HUES6 (cell line): ENCODE measurements around the gene FRRS1.

Source experiments
- H3K27ac ChIP-seq: 2 replicates; pipeline ENCODE4 v1.7.0; 2013; ENCODE audit warnings: low read depth, mild to moderate bottlenecking, low read length, inconsistent platforms
- H3K27me3 ChIP-seq: 2 replicates; pipeline ENCODE4 v1.6.1; 2013; ENCODE audit warnings: low read length; ENCODE audit not compliant: control insufficient read depth, insufficient read depth
- H3K36me3 ChIP-seq: 2 replicates; pipeline ENCODE4 v1.6.1; 2013; ENCODE audit warnings: low read length; ENCODE audit not compliant: control insufficient read depth, insufficient read depth
- H3K4me1 ChIP-seq: 2 replicates; pipeline ENCODE4 v1.6.1; 2013; ENCODE audit warnings: low read length; ENCODE audit not compliant: control insufficient read depth, insufficient read depth
- H3K4me3 ChIP-seq: 2 replicates; pipeline ENCODE4 v1.5.1; 2013; ENCODE audit warnings: low read depth, low read length
- H3K9ac ChIP-seq: one replicate; pipeline ENCODE4 v1.6.1; 2013; ENCODE audit warnings: mild to moderate bottlenecking, low read length
- H3K9me3 ChIP-seq: 2 replicates; pipeline ENCODE4 v1.6.1; 2013; ENCODE audit warnings: low read depth, low read length; ENCODE audit not compliant: control insufficient read depth, insufficient read depth

FRRS1 gene

GRCh38 chr1:99786751-99787501, 20.5 kb upstream of the FRRS1 start:
- Histone ChIP-seq H3K27ac (no peak overlapping the region), H3K4me3 (no peak overlapping the region), H3K36me3 (no peaks in the 10 kb centered on the region), H3K9ac (no peak overlapping the region), H3K27me3 (no peaks in the 10 kb centered on the region), H3K4me1 (no peaks in the 10 kb centered on the region), H3K9me3 (no peaks in the 10 kb centered on the region)

GRCh38 chr1:99784809-99785255, 18.4 kb upstream of the FRRS1 start:
- Histone ChIP-seq H3K9me3 (no peaks in the 10 kb centered on the region), H3K36me3 (no peaks in the 10 kb centered on the region), H3K4me3 (no peak overlapping the region), H3K9ac (no peak overlapping the region), H3K27ac (no peak overlapping the region), H3K27me3 (no peaks in the 10 kb centered on the region), H3K4me1 (no peaks in the 10 kb centered on the region)

GRCh38 chr1:99784143-99784542, 17.7 kb upstream of the FRRS1 start:
- Histone ChIP-seq H3K4me1 (no peaks in the 10 kb centered on the region), H3K27ac (no peak overlapping the region), H3K36me3 (no peaks in the 10 kb centered on the region), H3K9ac (no peak overlapping the region), H3K27me3 (no peaks in the 10 kb centered on the region), H3K9me3 (no peaks in the 10 kb centered on the region), H3K4me3 (no peak overlapping the region)

GRCh38 chr1:99782920-99783319, 16.5 kb upstream of the FRRS1 start:
- H3K9ac ChIP-seq: no peak overlapping the region
- H3K27me3 ChIP-seq: no peaks in the 10 kb centered on the region
- no peaks in the 10 kb centered on the region for H3K9me3 ChIP-seq
- no peaks in the 10 kb centered on the region for H3K36me3 ChIP-seq
- no peak overlapping the region for H3K27ac ChIP-seq
- H3K4me1 ChIP-seq: no peaks in the 10 kb centered on the region
- H3K4me3 ChIP-seq: no peak overlapping the region

GRCh38 chr1:99782397-99782796, 16.0 kb upstream of the FRRS1 start:
- H3K36me3 ChIP-seq: no peaks in the 10 kb centered on the region
- H3K9ac ChIP-seq: no peak overlapping the region
- no peak overlapping the region for H3K27ac ChIP-seq
- no peaks in the 10 kb centered on the region for H3K9me3 ChIP-seq
- no peak overlapping the region for H3K4me3 ChIP-seq
- H3K27me3 ChIP-seq: no peaks in the 10 kb centered on the region
- H3K4me1 ChIP-seq: no peaks in the 10 kb centered on the region

- no peaks in the 10 kb centered on the region for H3K9me3 ChIP-seq
- H3K9ac ChIP-seq: no peak overlapping the region
- H3K4me3 ChIP-seq: no peak overlapping the region
- no peaks in the 10 kb centered on the region for H3K36me3 ChIP-seq
- no peak overlapping the region for H3K27ac ChIP-seq
- H3K27me3 ChIP-seq: no peaks in the 10 kb centered on the region
- no peaks in the 10 kb centered on the region for H3K4me1 ChIP-seq
Measured at GRCh38 chr1:99781798-99782197, 15.4 kb upstream of the FRRS1 start.

- Histone ChIP-seq H3K27me3 (no peaks in the 10 kb centered on the region), H3K4me3 (no peak overlapping the region), H3K9me3 (no peaks in the 10 kb centered on the region)
Measured at GRCh38 chr1:99777752-99778151, 11.3 kb upstream of the FRRS1 start.

GRCh38 chr1:99776120-99776519, 9.7 kb upstream of the FRRS1 start:
- H3K4me3 ChIP-seq: no peak overlapping the region
- H3K9me3 ChIP-seq: no peaks in the 10 kb centered on the region
- H3K36me3 ChIP-seq: no peaks in the 10 kb centered on the region
- no peaks in the 10 kb centered on the region for H3K4me1 ChIP-seq
- H3K27me3 ChIP-seq: no peaks in the 10 kb centered on the region
- H3K9ac ChIP-seq: no peak overlapping the region
- H3K27ac ChIP-seq: no peak overlapping the region

More at GRCh38 chr1:99777752-99778151, 11.3 kb upstream of the FRRS1 start:
- no peak overlapping the region for H3K27ac ChIP-seq
- H3K9ac ChIP-seq: no peak overlapping the region
- H3K36me3 ChIP-seq: no peaks in the 10 kb centered on the region
- no peaks in the 10 kb centered on the region for H3K4me1 ChIP-seq

- no peaks in the 10 kb centered on the region for H3K4me1 ChIP-seq
- no peak overlapping the region for H3K27ac ChIP-seq
- no peaks in the 10 kb centered on the region for H3K9me3 ChIP-seq
- H3K36me3 ChIP-seq: no peaks in the 10 kb centered on the region
- H3K27me3 ChIP-seq: no peaks in the 10 kb centered on the region
- no peak overlapping the region for H3K9ac ChIP-seq
- H3K4me3 ChIP-seq: no peak overlapping the region
Measured at GRCh38 chr1:99772809-99773208, 6.4 kb upstream of the FRRS1 start.

- Histone ChIP-seq H3K36me3 (no peaks in the 10 kb centered on the region), H3K9me3 (no peaks in the 10 kb centered on the region), H3K4me1 (no peaks in the 10 kb centered on the region), H3K4me3 (no peak overlapping the region), H3K27ac (no peak overlapping the region), H3K9ac (no peak overlapping the region), H3K27me3 (no peaks in the 10 kb centered on the region)
Measured at GRCh38 chr1:99771513-99771918, 5.1 kb upstream of the FRRS1 start.

- H3K4me1 ChIP-seq: no peaks in the 10 kb centered on the region
- no peak overlapping the region for H3K27ac ChIP-seq
- H3K9ac ChIP-seq: no peak overlapping the region
- H3K27me3 ChIP-seq: no peaks in the 10 kb centered on the region
- H3K4me3 ChIP-seq: no peak overlapping the region
- no peaks in the 10 kb centered on the region for H3K9me3 ChIP-seq
- no peaks in the 10 kb centered on the region for H3K36me3 ChIP-seq
Measured at GRCh38 chr1:99768524-99769245, 2.2 kb upstream of the FRRS1 start.
